ENCODE results near the gene SPARC.

SPARC gene

GRCh38 chr5:151618907-151619306 is 67.8 kb downstream of the SPARC start:
- no peak for DNase-seq

- DNase-seq = no peak
Measured at GRCh38 chr5:151617841-151618710, 68.6 kb downstream of the SPARC start.

- no peak for DNase-seq
Measured at GRCh38 chr5:151617383-151617840, 69.3 kb downstream of the SPARC start.

GRCh38 chr5:151615431-151615830 is 71.3 kb downstream of the SPARC start:
- DNase-seq = no peak

GRCh38 chr5:151614565-151614964 is 72.2 kb downstream of the SPARC start:
- DNase-seq = no peak

GRCh38 chr5:151612689-151613427 is 73.9 kb downstream of the SPARC start:
- no peak for DNase-seq

- DNase-seq = no peak
Measured at GRCh38 chr5:151611127-151611775, 75.5 kb downstream of the SPARC start.

Measured in bone marrow (tissue), 2 donors.